GM20431 (cell line): ENCODE data around the gene CALML3.

Source experiments
- in situ Hi-C: fragments of 300-500 bp; cut with MseI, MboI; formaldehyde crosslinking; loops from one replicate; pipeline ENCODE4 v1.15.0; 2020; ENCODE audit warnings: low sequenced_read_pairs; ENCODE audit not compliant: unreplicated experiment

Gene CALML3

DNA sequence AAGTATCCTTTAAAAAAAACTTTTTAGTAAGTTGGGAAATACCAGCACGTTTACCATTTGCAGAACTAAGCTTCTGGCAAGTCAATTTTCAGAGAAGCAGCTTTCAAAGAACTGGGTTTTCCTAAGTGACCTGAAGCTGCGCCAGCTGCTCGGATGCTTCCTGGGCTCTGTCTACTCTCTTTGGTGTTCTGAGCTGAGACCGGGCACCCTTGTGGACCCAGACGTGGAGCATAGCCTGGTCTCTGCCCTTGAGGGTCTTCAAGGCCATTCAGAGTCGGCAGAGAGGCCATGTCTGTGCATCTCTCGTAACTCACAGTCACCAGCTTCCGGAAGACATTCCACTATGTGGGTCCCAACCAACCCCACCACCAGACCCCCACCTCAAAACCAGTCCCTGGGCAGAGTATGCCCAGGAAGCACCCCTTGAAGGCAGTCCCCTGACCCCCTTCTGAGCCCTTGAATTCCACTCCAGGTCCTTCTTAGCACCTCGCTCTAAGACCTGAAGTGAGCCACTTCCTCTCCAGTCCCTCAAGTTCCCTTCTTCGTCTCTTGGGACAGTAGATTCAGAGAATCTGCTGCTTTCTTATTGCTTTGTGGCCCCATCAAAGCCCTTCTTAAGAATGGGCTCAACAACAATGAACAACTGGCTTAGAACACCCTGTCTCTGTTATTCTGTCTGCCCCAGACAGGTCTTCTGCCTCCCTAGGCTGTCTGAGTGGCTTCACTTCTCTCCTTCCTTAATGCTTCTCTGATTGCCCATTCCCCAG lies 33.9 kb upstream of the CALML3 start:
- in situ Hi-C loops = no loop called here

- in situ Hi-C loops = no loop called here
Measured at GRCh38 chr10:5491477-5491876, 33.3 kb upstream of the CALML3 start.

DNA sequence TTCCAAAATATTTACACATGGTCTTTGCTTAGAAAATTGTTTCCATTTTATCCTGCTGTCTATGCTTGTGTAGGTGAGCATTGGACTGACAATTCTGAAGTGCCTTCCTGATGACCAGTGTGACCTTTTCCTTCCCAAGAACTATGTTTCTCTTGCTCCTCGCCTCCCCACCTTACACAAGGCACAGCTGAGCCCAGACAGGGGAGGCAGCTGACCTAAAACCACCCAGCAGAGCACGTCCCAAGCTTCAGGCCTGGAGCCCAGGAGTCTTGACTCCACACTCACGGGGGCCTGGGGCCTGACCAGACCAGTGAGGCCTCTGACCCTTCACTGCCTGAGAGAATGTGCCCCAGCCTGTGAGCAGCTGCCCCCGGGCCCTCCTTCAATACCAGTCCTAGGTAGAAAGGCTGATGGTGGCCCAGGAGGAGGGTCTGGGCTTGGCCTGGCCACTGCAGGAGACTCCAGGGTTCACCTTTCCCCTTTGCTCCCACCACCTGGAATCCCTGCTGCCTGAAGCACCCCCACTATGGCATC lies 32.4 kb upstream of the CALML3 start:
- in situ Hi-C loops = no loop called here

GRCh38 chr10:5492929-5493576 lies 31.7 kb upstream of the CALML3 start:
- in situ Hi-C loops = no loop called here

- in situ Hi-C loops = no loop called here
Measured at GRCh38 chr10:5493691-5494090, 31.1 kb upstream of the CALML3 start.

DNA sequence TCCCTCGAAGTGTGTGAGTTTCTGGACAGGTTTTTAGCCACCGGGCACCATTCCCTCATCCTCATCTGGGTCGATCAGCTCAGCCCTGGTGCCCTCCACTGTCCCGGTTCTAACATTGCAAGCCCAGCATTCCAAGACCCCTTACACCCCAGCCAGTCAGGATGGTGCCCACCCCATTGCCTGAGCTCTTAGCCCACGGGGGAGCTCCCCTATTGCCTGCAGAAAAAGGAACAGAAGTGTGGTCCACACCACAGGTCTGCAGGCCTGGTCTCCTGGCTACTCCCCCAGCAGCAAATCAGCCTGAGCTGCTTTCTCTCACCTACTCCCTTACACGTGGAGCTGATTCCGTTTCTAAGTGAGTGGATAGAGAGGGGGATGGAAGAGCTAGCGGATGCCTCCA lies 30.1 kb upstream of the CALML3 start:
- in situ Hi-C loops = no loop called here

DNA sequence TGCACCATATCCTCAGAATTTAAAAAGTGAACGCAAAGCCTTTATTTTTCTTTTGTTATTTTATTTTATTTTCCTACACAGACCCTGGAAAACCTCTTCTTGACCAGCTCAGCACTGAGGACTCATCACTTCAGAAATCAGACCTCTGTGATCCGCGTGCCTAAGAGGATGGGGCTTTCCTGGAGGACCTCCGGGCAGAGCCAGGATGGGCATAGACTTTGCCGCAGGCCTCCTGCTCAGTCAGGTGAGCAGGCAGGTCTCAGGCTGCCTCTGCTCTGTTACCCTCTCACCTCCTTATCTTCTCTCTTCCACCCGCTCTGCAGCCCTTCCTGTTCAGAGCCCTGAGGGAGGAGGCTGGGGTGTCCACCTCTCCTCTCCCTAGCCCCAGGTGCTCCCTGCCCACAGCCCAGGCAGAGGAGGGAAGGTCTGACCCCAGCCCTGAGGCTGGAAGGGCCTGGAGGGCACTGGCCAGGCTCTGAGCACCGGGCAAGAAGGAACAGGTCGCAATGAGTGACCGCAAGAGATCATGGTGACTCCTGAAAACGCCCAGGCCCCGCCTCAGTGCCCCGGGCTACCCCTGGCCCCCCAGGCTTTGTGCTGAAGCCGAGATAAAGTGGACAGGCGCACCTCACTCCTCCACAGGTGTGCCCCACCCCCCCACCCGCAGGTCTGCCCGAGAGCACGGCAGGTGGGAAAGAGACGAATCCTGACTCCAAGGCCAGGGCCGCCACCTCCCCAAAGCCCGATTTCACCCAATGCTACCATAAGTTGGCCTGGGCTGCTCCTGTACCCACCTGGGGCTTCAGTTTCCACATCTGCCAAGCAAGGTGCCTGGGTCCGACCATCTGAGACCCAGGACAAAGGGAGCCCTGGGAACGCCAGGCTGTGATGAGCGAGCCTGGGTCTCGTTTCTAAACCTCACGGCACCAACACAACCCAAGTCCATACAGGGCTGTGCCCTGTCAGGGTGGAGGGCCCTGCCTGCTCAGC lies 28.2 kb upstream of the CALML3 start:
- in situ Hi-C loops = no loop called here

DNA sequence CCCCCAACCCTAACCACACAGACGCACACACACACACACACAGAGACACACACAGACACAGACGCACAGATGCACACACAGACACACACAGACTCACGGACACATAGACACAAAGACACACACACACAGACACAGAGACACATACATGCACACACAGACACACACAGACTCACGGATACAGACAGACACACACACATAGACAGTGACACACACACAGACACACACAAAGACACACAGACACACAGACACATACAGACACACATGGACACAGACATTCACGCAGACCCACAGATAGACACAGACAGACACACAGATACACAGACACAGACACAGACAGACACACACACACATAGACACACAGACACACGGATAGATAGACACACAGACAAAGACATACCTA lies 27.5 kb upstream of the CALML3 start:
- in situ Hi-C loops = no loop called here

GRCh38 chr10:5497948-5498730 lies 26.6 kb upstream of the CALML3 start:
- in situ Hi-C loops = no loop called here

DNA sequence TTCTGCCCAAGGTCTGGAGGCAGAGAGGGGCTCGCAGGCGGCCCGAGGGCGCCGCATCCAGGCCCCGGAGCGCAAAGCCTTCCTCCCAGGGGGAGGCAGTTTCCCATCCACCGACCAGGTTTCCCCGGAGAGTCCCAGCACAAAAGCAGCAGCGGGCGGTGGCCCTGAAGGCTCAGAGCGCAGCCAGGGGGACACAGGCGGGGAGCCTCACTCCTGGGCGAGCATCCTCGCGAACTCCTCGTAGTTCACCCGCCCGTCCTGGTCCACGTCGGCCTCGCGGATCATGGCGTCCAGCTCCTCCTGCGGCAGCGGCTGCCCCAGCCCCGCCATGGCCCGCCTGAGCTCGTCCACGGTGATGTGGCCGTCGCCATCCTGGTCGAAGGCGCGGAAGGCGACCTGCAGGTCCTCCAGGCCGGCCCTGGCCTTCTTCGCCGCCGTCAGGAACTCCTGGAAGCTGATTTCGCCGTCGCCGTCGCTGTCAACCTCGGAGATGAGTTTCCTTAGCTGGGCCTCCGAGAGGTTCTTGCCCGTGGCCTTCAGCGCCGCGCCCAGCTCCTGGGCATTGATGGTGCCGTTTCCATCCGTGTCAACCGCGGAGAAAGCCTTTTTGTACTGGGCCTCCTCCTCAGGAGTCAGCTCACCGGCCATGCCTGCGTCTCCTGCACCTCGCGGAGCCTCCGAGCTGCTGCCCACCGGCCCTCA lies 25.8 kb upstream of the CALML3 start:
- in situ Hi-C loops = no loop called here

DNA sequence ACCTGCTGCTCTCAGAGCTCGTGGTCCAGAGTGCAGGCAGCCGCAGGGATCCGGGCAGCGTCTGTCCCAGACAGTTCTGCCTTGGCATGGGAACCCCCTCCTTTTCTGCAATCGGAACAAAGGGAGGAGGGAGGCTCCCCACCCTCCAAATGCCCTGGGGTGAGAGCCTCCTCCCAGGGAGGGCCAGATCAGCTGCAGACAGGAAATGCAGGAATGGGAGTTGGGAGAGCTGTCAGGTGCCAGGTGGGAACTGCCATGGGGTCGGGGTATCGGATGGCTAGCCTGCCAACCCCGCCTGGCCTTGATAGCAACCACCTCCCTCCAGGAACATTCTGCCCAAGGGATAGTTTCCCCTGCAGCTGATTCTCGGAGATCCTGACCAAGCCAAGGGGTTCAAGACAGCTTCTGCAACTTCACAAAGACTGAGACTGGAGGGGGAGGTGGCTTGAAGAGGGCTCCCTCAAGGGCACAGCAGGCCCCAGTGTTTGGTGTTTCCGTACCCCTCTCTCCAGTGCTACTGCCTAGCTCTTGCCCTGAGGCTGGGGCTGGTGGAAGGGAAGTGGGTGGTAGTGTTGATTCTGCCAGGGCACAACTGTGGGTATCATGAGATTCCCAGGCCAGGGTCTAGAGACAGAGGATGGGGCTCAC lies 25.1 kb upstream of the CALML3 start, which contains the start of gene CALML5:
Gene CALML5, minus strand, starts transcription at position 78 of the 648 bp plus-strand sequence. CDS start 132 bp downstream, outside the sequence.
- in situ Hi-C loops = no loop called here

- in situ Hi-C loops = no loop called here
Measured at GRCh38 chr10:5500162-5500670, 24.5 kb upstream of the CALML3 start.

GRCh38 chr10:5500910-5501309 lies 23.9 kb upstream of the CALML3 start:
- in situ Hi-C loops = no loop called here

DNA sequence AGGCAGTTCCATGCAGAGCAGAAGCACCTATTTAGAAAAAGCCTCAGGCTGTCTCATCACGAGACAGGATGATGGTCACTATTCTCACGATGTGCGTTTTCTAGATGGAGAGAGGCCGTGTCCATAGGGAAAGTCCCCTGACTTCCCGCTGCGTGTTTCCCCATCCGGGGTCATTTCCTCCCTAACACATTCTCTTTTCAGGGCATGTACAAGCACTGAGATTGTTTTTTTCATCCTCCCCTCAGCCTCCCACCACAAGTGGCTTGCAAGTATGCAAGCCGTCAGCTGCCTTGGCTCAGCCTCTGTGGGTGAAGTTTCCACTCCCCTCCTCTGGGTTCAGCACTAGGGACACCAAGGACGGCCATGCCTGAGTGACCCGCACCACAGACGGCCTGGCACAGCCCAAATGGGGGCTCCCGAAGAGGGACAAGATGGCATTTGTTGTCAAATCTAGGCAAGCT lies 22.7 kb upstream of the CALML3 start:
- in situ Hi-C loops = no loop called here

- in situ Hi-C loops = no loop called here
Measured at GRCh38 chr10:5502571-5503476, 21.9 kb upstream of the CALML3 start.

DNA sequence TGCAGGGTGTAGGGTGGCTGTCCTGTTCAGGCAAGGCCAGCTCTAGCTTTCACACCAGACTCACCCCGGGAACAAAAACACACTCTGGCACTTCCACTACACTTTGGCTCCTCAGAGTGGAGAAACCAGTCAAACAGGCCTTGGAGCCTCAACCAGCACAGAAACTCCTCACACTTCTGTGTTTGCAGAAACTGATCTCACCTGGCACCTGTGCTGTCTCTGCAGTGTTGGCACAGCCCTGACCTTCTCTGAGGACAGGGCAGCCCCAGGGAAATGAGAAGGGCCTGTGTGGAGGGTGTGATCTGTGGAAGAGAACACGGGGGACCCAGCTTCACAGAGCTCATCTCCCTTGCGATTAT lies 21.3 kb upstream of the CALML3 start:
- in situ Hi-C loops = no loop called here
